Immature natural killer cell (primary cell): ENCODE measurements around the gene SUGP1. TPM values are rescaled to one million over a fixed set of nuclear protein-coding genes. Genes with fewer than 3 reads are reported as not detected.

Experiments
- DNase-seq, 3 donors: peaks; one replicate each; pipeline ENCODE4 v3.0.0; 2022; ENCODE audit warnings: mixed read lengths in 1 of 3
- H3K27ac Mint-ChIP-seq, 6 donors: one replicate each; pipeline ENCODE4 v1.8.0; 2020; ENCODE audit warnings: mixed read lengths in 6 of 6, mild to moderate bottlenecking in 5 of 6, inconsistent platforms in 4 of 6, moderate library complexity in 3 of 6
- H3K27me3 Mint-ChIP-seq, 3 donors: one replicate each; pipeline ENCODE4 v1.8.0; 2020 to 2021; ENCODE audit warnings: low read depth in 3 of 3, mild to moderate bottlenecking in 3 of 3, mixed read lengths in 3 of 3, moderate library complexity in 3 of 3, inconsistent platforms in 1 of 3
- H3K36me3 Mint-ChIP-seq, 3 donors: one replicate each; pipeline ENCODE4 v1.8.0; 2020; ENCODE audit warnings: mixed read lengths in 3 of 3, inconsistent platforms in 2 of 3, mild to moderate bottlenecking in 2 of 3
- H3K4me1 Mint-ChIP-seq, 2 donors: one replicate each; pipeline ENCODE4 v1.8.0; 2020; ENCODE audit warnings: inconsistent platforms in 2 of 2, mild to moderate bottlenecking in 2 of 2, mixed read lengths in 2 of 2, moderate library complexity in 1 of 2
- H3K4me3 Mint-ChIP-seq, 5 donors: one replicate each; pipeline ENCODE4 v1.8.0; 2020; ENCODE audit warnings: mild to moderate bottlenecking in 5 of 5, mixed read lengths in 5 of 5, inconsistent platforms in 3 of 5, moderate library complexity in 3 of 5
- H3K9me3 Mint-ChIP-seq, 6 donors: one replicate each; pipeline ENCODE4 v1.8.0; 2020; ENCODE audit warnings: mild to moderate bottlenecking in 6 of 6, mixed read lengths in 6 of 6, inconsistent platforms in 4 of 6, moderate library complexity in 3 of 6
- polyA plus RNA-seq, 3 donors: library from polyadenylated mRNA; unstranded; fragments of 300-500 nt; fragmentation: Illumina TruSeq; gene quantifications; one replicate each; pipeline ENCODE4 v1.2.3, GENCODE V29; 2021

SUGP1 gene
- polyA plus RNA-seq, 3 donors from 2014 or later: 25.4 to 47.1 (median 27.7) TPM

- Mint-ChIP-seq H3K27me3 (peaks cover 0 to 8% (median 7%) of the 10 kb centered on the region in 3 donors), H3K36me3 (peaks cover 7 to 22% (median 9%) of the 10 kb centered on the region in 3 donors), H3K9me3 (no peaks in the 10 kb centered on the region), H3K4me1 (peaks cover 0 to 3% of the 10 kb centered on the region in 2 donors), H3K27ac (no peak overlapping the region), H3K4me3 (no peak overlapping the region)
- no peak for DNase-seq
Measured at GRCh38 chr19:19276851-19277250, 43.5 kb downstream of the SUGP1 start.

GRCh38 chr19:19276386-19276785, 43.9 kb downstream of the SUGP1 start:
- Mint-ChIP-seq H3K9me3 (no peaks in the 10 kb centered on the region), H3K27ac (no peak overlapping the region), H3K4me1 (peaks cover 0 to 3% of the 10 kb centered on the region in 2 donors), H3K4me3 (no peak overlapping the region), H3K27me3 (peaks cover 0 to 10% (median 7%) of the 10 kb centered on the region in 3 donors), H3K36me3 (peaks cover 7 to 22% (median 9%) of the 10 kb centered on the region in 3 donors)
- DNase-seq: no peak

GRCh38 chr19:19274716-19275565, 45.4 kb downstream of the SUGP1 start:
- Mint-ChIP-seq H3K4me3 (no peak overlapping the region), H3K27me3 (peaks cover 0 to 8% (median 7%) of the 10 kb centered on the region in 3 donors), H3K9me3 (no peaks in the 10 kb centered on the region), H3K36me3 (peaks cover 3 to 18% (median 9%) of the 10 kb centered on the region in 3 donors), H3K4me1 (peaks cover 0 to 3% of the 10 kb centered on the region in 2 donors), H3K27ac (no peak overlapping the region)
- no peak for DNase-seq

- Mint-ChIP-seq H3K36me3 (peaks cover 3 to 18% (median 9%) of the 10 kb centered on the region in 3 donors), H3K4me3 (no peak overlapping the region), H3K4me1 (peaks cover 0 to 3% of the 10 kb centered on the region in 2 donors), H3K27me3 (peaks cover 0 to 8% (median 7%) of the 10 kb centered on the region in 3 donors), H3K9me3 (no peaks in the 10 kb centered on the region), H3K27ac (no peak overlapping the region)
- DNase-seq: no peak
Measured at GRCh38 chr19:19274146-19274545, 46.2 kb downstream of the SUGP1 start.

GRCh38 chr19:19271828-19272599, 48.3 kb downstream of the SUGP1 start:
- Mint-ChIP-seq H3K27me3 (peaks cover 0 to 8% (median 7%) of the 10 kb centered on the region in 3 donors), H3K27ac (no peak overlapping the region), H3K4me1 (peaks cover 0 to 3% of the 10 kb centered on the region in 2 donors), H3K36me3 (peaks cover 3 to 12% (median 4%) of the 10 kb centered on the region in 3 donors), H3K4me3 (peak overlapping the region in 2 of 5 donors; percentile 24 to 35), H3K9me3 (no peaks in the 10 kb centered on the region)
- DNase-seq: no peak

- Mint-ChIP-seq H3K4me3 (no peak overlapping the region), H3K9me3 (no peaks in the 10 kb centered on the region), H3K4me1 (peaks cover 0 to 3% of the 10 kb centered on the region in 2 donors), H3K36me3 (peaks cover 0 to 7% (median 0%) of the 10 kb centered on the region in 3 donors), H3K27ac (no peak overlapping the region), H3K27me3 (peaks cover 2 to 9% (median 7%) of the 10 kb centered on the region in 3 donors)
- no peak for DNase-seq
Measured at GRCh38 chr19:19270749-19271571, 49.3 kb downstream of the SUGP1 start.

- no peak for DNase-seq
- peaks cover 0 to 7% (median 0%) of the 10 kb centered on the region in 3 donors for H3K36me3 Mint-ChIP-seq
- no peak overlapping the region for H3K27ac Mint-ChIP-seq
- peaks cover 0 to 3% of the 10 kb centered on the region in 2 donors for H3K4me1 Mint-ChIP-seq
- peaks cover 5 to 9% (median 7%) of the 10 kb centered on the region in 3 donors for H3K27me3 Mint-ChIP-seq
- H3K4me3 Mint-ChIP-seq: no peak overlapping the region
- H3K9me3 Mint-ChIP-seq: no peaks in the 10 kb centered on the region
Measured at GRCh38 chr19:19269952-19270694, 50.2 kb downstream of the SUGP1 start.

GRCh38 chr19:19268453-19269385, 51.6 kb downstream of the SUGP1 start:
- Mint-ChIP-seq H3K36me3 (peaks cover 0 to 3% (median 0%) of the 10 kb centered on the region in 3 donors), H3K27ac (no peak overlapping the region), H3K4me1 (peaks cover 0 to 3% of the 10 kb centered on the region in 2 donors), H3K4me3 (no peak overlapping the region), H3K27me3 (peaks cover 4 to 6% (median 6%) of the 10 kb centered on the region in 3 donors), H3K9me3 (no peaks in the 10 kb centered on the region)
- DNase-seq: no peak

- Mint-ChIP-seq H3K36me3 (no peaks in the 10 kb centered on the region), H3K4me3 (no peak overlapping the region), H3K27me3 (peaks cover 5 to 13% (median 8%) of the 10 kb centered on the region in 3 donors)
Measured at GRCh38 chr19:19267305-19267704, 53.0 kb downstream of the SUGP1 start.

GRCh38 chr19:19263886-19264487, 56.3 kb downstream of the SUGP1 start:
- no peak overlapping the region for H3K4me3 Mint-ChIP-seq
- peaks cover 0 to 9% of the 10 kb centered on the region in 2 donors for H3K4me1 Mint-ChIP-seq

More at GRCh38 chr19:19267305-19267704, 53.0 kb downstream of the SUGP1 start:
- DNase-seq: no peak
- Mint-ChIP-seq H3K9me3 (no peaks in the 10 kb centered on the region), H3K4me1 (peaks cover 0 to 2% of the 10 kb centered on the region in 2 donors), H3K27ac (no peak overlapping the region)

GRCh38 chr19:19262190-19263057, 57.9 kb downstream of the SUGP1 start:
- Mint-ChIP-seq H3K36me3 (no peaks in the 10 kb centered on the region), H3K9me3 (no peaks in the 10 kb centered on the region), H3K4me3 (peak overlapping the region in 1 of 5 donors; percentile 1), H3K27ac (peak overlapping the region in 1 of 6 donors; percentile 4), H3K4me1 (peaks cover 0 to 9% of the 10 kb centered on the region in 2 donors), H3K27me3 (peaks cover 8 to 26% (median 9%) of the 10 kb centered on the region in 3 donors)
- no peak for DNase-seq

More at GRCh38 chr19:19263886-19264487, 56.3 kb downstream of the SUGP1 start:
- Mint-ChIP-seq H3K27ac (no peak overlapping the region), H3K36me3 (no peaks in the 10 kb centered on the region), H3K27me3 (peaks cover 7 to 23% (median 8%) of the 10 kb centered on the region in 3 donors), H3K9me3 (no peaks in the 10 kb centered on the region)
- DNase-seq: no peak
